DMS 273 treated with DMSO at 0.1 percent for 48 hours (cell line): ENCODE data around the gene RALGPS2.

ENCODE experiments used
- DNase-seq: peaks from one replicate; lab custom pipeline; 2025; lab: John Stamatoyannopoulos, UW

Gene RALGPS2

DNA sequence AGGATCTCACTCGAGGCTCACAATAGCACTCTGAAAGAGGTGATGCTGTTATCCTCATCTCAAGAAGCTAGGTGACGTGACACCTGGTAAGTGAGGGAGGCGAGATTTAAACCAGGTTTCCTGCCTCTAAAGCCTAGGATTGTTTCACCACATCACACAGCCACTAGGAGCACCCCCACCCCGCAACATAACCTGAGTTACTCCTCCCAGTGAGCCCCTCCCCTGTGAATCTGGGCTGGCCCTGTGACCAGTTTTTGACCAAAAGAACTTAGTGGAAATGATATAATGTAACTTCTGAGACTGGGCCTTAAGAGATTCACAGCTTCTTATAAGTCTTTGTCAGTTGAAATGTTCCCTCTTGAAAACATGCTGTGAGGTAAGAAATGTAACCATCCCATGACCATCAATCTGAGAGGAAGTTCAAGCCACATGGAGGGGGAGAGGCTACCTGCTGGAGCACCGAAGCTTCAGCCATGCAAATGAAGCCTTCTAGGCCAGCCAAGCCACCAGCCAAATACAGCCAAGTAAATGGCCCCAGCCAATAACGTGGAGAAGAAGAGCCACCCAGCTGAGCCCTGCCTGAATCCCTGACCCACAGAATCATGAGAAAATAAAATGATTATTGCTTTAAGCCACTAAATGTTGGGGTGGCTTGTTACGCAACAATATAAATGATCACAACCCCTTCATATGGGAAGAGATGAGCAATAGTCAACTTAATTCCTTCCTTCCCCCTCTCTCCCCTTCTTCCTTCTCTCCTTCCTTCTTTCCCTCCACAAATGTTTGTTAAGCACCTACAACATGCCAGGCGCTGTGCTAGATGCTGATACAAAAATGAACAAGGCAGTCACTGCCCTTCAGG lies 239.7 kb downstream of the RALGPS2 start:
- DNase-seq: no peak

DNA sequence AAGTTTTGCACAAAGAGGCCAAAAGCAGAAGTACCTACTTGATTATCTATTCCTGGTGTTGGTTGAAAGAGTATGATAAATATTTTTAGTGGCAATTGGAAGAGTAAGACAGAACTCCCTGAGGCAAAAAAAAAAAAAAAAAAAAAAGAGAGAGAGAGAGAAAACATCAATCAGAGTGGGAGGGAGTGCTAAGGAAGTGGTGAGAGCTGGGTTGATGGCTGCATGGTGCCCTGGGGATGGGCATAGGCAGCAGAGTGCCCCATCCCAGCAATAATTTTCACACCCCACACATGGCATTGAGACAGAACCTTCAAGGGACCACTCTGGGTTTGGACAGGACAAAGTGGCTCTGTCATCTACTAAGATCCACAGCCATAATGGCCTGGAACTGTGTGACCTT lies 241.3 kb downstream of the RALGPS2 start:
- no peak for DNase-seq

DNA sequence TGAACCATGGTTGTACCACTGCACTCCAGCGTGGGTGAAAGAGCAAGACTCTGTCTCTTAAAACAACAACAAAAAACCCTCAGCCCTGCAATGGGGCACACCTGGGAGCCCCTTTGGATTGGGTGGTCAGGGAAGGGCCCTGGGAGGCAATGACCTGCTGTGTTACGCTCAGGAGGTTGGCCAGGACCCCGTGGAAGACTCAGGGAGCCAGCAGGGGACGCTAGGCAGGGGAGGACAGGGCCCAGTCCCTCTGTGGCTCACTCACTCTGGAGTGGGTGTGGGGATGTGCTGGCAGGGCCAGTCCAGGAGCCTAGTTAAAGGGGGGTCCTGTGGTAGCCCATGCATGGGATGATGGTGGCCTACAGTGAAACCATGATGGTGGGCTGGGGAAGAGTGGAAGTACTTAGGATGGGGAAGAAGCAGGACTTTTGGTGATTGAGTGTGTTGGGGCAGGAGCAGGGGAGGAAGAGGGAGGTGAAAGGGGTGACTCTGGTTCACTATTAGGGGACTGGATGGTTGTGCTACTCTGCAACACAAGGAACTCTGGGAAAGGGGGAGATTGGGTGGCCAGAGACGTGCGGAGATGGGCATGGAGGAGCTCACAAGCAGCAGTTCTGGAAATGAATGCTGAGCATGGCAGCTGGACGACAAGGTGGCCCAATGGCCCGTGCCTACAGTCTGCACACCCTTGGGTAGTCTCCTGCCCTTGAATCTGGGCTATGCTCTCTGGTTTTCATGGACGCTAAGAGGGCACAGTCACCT lies 244.4 kb downstream of the RALGPS2 start:
- no peak for DNase-seq

DNA sequence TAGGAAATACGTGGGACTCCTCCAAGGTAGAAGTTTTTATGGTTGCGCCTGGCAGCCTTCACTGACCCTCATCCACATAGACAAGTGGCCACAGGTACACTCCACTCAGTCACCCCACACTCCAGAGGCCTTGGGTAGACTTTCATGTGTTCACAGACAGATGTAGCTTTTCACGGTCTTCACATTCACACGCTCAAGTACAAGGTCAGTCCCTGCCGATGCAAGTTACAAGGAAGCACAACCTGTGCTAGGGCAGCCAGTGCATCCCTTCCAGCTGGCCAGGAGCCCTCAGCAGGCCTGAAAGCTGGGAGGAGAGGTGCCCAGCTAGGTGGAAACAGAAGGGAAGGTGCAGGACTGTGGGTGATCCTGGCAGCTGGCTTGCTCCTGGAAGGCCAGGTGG lies 245.1 kb downstream of the RALGPS2 start:
- DNase-seq: no peak
